Spleen (tissue), 7 donors: ENCODE measurements around the gene PRKRIP1.

Experiments used
- POLR2AphosphoS5 ChIP-seq, 3 donors: sonication (generic); formaldehyde crosslinking; IDR thresholded peaks; one replicate each; pipeline ENCODE4 v1.5.1; 2017; ENCODE audit warnings: antibody characterized with exemption in 3 of 3
- TF ChIP-seq, protein P1 (sequence below), 11 experiments: fragments of 200-600 bp in 7 of 11; fragments of 450-650 bp in 4 of 11; sonication (generic) in 4 of 11; IDR thresholded peaks in 8 of 11; conservative IDR thresholded peaks in 3 of 11; 1 replicate in 7 of 11; 2 replicates in 4 of 11; pipeline versions ENCODE4 v1.4.0 to v1.8.0; 2016 to 2021; ENCODE audit warnings: antibody characterized with exemption in 11 of 11, inconsistent platforms in 4 of 11, mild to moderate bottlenecking in 1 of 11
- donor health status: DM: no; HTN: no; CAD: no; lungs with moderate emphysema.
- donor health status: DM: no; HTN: no; CAD: no.
- donor health status: DM: no; HTN: no; CAD: no.

DNA sequence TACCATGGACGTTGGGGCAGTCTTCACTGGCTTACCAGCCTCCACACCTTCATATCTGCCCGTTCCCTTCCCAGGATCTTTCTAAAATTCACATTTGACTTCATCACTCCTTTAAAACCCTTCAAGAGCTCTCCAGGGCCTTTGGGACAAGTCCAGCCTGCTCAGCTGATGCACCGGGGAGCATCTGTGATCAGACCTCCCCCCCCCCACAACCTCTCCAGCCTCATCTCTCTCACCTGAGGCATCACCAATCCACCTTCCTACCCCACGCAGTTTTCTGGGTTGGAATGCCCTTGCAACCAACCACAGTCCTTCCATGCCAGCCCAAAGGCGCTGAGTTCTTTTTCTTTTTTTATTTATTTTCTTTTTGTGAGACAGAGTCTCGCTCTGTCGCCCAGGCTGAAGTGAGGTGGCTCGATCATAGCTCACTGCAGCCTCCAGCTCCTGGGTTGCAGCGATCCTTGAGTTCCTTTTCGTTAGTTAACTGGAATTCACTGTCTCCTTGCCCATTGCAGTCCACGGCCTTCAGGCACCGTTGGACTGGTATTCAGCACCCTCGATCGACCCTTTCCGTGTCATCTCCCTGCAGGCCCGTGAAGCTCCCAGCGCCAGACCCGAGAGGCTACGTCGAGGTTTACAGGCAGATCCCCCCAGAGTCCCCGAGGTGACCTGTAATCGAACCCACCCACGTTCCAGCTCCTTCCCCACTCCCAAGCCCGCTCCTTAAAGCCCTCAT, 67.8 kb downstream of the PRKRIP1 start:
- TF ChIP-seq POLR2AphosphoS5 (IDR thresholded peaks at IDR 0.05) = no peak
- TF ChIP-seq, protein P1, sequence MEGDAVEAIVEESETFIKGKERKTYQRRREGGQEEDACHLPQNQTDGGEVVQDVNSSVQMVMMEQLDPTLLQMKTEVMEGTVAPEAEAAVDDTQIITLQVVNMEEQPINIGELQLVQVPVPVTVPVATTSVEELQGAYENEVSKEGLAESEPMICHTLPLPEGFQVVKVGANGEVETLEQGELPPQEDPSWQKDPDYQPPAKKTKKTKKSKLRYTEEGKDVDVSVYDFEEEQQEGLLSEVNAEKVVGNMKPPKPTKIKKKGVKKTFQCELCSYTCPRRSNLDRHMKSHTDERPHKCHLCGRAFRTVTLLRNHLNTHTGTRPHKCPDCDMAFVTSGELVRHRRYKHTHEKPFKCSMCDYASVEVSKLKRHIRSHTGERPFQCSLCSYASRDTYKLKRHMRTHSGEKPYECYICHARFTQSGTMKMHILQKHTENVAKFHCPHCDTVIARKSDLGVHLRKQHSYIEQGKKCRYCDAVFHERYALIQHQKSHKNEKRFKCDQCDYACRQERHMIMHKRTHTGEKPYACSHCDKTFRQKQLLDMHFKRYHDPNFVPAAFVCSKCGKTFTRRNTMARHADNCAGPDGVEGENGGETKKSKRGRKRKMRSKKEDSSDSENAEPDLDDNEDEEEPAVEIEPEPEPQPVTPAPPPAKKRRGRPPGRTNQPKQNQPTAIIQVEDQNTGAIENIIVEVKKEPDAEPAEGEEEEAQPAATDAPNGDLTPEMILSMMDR (IDR thresholded peaks at IDR 0.05 in 8 of 11, conservative IDR thresholded peaks at IDR 0.05 in 3 of 11) = no peak
